ENCODE results near the gene TIE1.

The TIE1 gene

GRCh38 chr1:43272161-43272560, 28.6 kb upstream of the TIE1 start:
- no peak for DNase-seq (ENCODE audit: low read depth, low spot score)
- no peak overlapping the region for H3K27ac ChIP-seq
- TF ChIP-seq EZH2 (IDR thresholded peaks at IDR 0.05) (no peak), POLR2AphosphoS5 (IDR thresholded peaks at IDR 0.05; ENCODE audit: borderline replicate concordance, low read depth, low read length) (no peak), FOXP2 (optimal IDR thresholded peaks at IDR 0.05; ENCODE audit: control extremely low read depth, extremely low read length, insufficient read depth) (no peak)

GRCh38 chr1:43272576-43273571, 27.9 kb upstream of the TIE1 start:
- TF ChIP-seq EZH2 (IDR thresholded peaks at IDR 0.05) (no peak), FOXP2 (optimal IDR thresholded peaks at IDR 0.05; ENCODE audit: control extremely low read depth, extremely low read length, insufficient read depth) (no peak), POLR2AphosphoS5 (IDR thresholded peaks at IDR 0.05; ENCODE audit: borderline replicate concordance, low read depth, low read length) (no peak)
- no peak for DNase-seq (ENCODE audit: low read depth, low spot score)
- no peak overlapping the region for H3K9ac ChIP-seq (ENCODE audit: insufficient read length)
- no peak overlapping the region for H3K4me3 ChIP-seq
- no peaks in the 10 kb centered on the region for H3K9me3 ChIP-seq (ENCODE audit: low read depth, low read length)
- H3K36me3 ChIP-seq (ENCODE audit: insufficient read depth, low read length) = no peaks in the 10 kb centered on the region
- no peak overlapping the region for H3K27ac ChIP-seq

More at GRCh38 chr1:43272161-43272560, 28.6 kb upstream of the TIE1 start:
- H3K9ac ChIP-seq (ENCODE audit: insufficient read length) = no peak overlapping the region
- H3K4me3 ChIP-seq = no peak overlapping the region
- no peaks in the 10 kb centered on the region for H3K36me3 ChIP-seq (ENCODE audit: insufficient read depth, low read length)
- no peaks in the 10 kb centered on the region for H3K9me3 ChIP-seq (ENCODE audit: low read depth, low read length)

GRCh38 chr1:43273708-43274107, 27.1 kb upstream of the TIE1 start:
- H3K36me3 ChIP-seq (ENCODE audit: insufficient read depth, low read length) = no peaks in the 10 kb centered on the region
- no peak overlapping the region for H3K9ac ChIP-seq (ENCODE audit: insufficient read length)
- DNase-seq (ENCODE audit: low read depth, low spot score) = no peak
- TF ChIP-seq FOXP2 (optimal IDR thresholded peaks at IDR 0.05; ENCODE audit: control extremely low read depth, extremely low read length, insufficient read depth) (no peak), EZH2 (IDR thresholded peaks at IDR 0.05) (no peak), POLR2AphosphoS5 (IDR thresholded peaks at IDR 0.05; ENCODE audit: borderline replicate concordance, low read depth, low read length) (no peak)
- H3K27ac ChIP-seq = peak overlapping the region; percentile 93
- no peaks in the 10 kb centered on the region for H3K9me3 ChIP-seq (ENCODE audit: low read depth, low read length)
- H3K4me3 ChIP-seq = no peak overlapping the region

- no peaks in the 10 kb centered on the region for H3K36me3 ChIP-seq (ENCODE audit: insufficient read depth, low read length)
Measured at GRCh38 chr1:43274125-43274803, 26.5 kb upstream of the TIE1 start.

GRCh38 chr1:43274804-43275180, 26.0 kb upstream of the TIE1 start:
- Histone ChIP-seq H3K9me3 (ENCODE audit: low read depth, low read length) (no peaks in the 10 kb centered on the region), H3K27ac (peak overlapping the region; percentile 93), H3K36me3 (ENCODE audit: insufficient read depth, low read length) (no peaks in the 10 kb centered on the region), H3K9ac (ENCODE audit: insufficient read length) (no peak overlapping the region), H3K4me3 (peak overlapping the region; percentile 43; the same call in 1 of the 2 replicates)
- no peak for DNase-seq (ENCODE audit: low read depth, low spot score)
- TF ChIP-seq FOXP2 (optimal IDR thresholded peaks at IDR 0.05; ENCODE audit: control extremely low read depth, extremely low read length, insufficient read depth) = no peak
- no peak for TF ChIP-seq POLR2AphosphoS5 (IDR thresholded peaks at IDR 0.05; ENCODE audit: borderline replicate concordance, low read depth, low read length)
- no peak for TF ChIP-seq EZH2 (IDR thresholded peaks at IDR 0.05)

More at GRCh38 chr1:43274125-43274803, 26.5 kb upstream of the TIE1 start:
- Histone ChIP-seq H3K4me3 (peak overlapping the region; percentile 43; the same call in 1 of the 2 replicates), H3K9ac (ENCODE audit: insufficient read length) (no peak overlapping the region), H3K9me3 (ENCODE audit: low read depth, low read length) (no peaks in the 10 kb centered on the region), H3K27ac (peak overlapping the region; percentile 93)
- no peak for TF ChIP-seq EZH2 (IDR thresholded peaks at IDR 0.05)
- peak; percentile 49; the same call in 1 of the 2 replicates for TF ChIP-seq POLR2AphosphoS5 (IDR thresholded peaks at IDR 0.05; ENCODE audit: borderline replicate concordance, low read depth, low read length)
- TF ChIP-seq FOXP2 (optimal IDR thresholded peaks at IDR 0.05; ENCODE audit: control extremely low read depth, extremely low read length, insufficient read depth) = no peak
- peak; percentile 72 for DNase-seq (ENCODE audit: low read depth, low spot score)

GRCh38 chr1:43275826-43276620, 24.8 kb upstream of the TIE1 start:
- DNase-seq (ENCODE audit: low read depth, low spot score) = no peak
- H3K9me3 ChIP-seq (ENCODE audit: low read depth, low read length) = no peaks in the 10 kb centered on the region
- H3K9ac ChIP-seq (ENCODE audit: insufficient read length) = no peak overlapping the region
- no peak overlapping the region for H3K4me3 ChIP-seq
- H3K36me3 ChIP-seq (ENCODE audit: insufficient read depth, low read length) = no peaks in the 10 kb centered on the region
- TF ChIP-seq EZH2 (IDR thresholded peaks at IDR 0.05) = no peak
- no peak overlapping the region for H3K27ac ChIP-seq

- no peak overlapping the region for H3K27ac ChIP-seq
- DNase-seq (ENCODE audit: low read depth, low spot score) = no peak
- H3K9ac ChIP-seq (ENCODE audit: insufficient read length) = no peak overlapping the region
- no peak for TF ChIP-seq FOXP2 (optimal IDR thresholded peaks at IDR 0.05; ENCODE audit: control extremely low read depth, extremely low read length, insufficient read depth)
- no peak for TF ChIP-seq EZH2 (IDR thresholded peaks at IDR 0.05)
- no peaks in the 10 kb centered on the region for H3K9me3 ChIP-seq (ENCODE audit: low read depth, low read length)
- H3K36me3 ChIP-seq (ENCODE audit: insufficient read depth, low read length) = no peaks in the 10 kb centered on the region
- H3K4me3 ChIP-seq = no peak overlapping the region
Measured at GRCh38 chr1:43276673-43277072, 24.1 kb upstream of the TIE1 start.
